ENCODE measurements around the gene FBRSL1. TPM values are rescaled to one million over a fixed set of nuclear protein-coding genes. Genes with fewer than 3 reads are reported as not detected.

FBRSL1 gene
- total RNA-seq, 1 experiment from 2014 or later = 96.1 TPM

DNA sequence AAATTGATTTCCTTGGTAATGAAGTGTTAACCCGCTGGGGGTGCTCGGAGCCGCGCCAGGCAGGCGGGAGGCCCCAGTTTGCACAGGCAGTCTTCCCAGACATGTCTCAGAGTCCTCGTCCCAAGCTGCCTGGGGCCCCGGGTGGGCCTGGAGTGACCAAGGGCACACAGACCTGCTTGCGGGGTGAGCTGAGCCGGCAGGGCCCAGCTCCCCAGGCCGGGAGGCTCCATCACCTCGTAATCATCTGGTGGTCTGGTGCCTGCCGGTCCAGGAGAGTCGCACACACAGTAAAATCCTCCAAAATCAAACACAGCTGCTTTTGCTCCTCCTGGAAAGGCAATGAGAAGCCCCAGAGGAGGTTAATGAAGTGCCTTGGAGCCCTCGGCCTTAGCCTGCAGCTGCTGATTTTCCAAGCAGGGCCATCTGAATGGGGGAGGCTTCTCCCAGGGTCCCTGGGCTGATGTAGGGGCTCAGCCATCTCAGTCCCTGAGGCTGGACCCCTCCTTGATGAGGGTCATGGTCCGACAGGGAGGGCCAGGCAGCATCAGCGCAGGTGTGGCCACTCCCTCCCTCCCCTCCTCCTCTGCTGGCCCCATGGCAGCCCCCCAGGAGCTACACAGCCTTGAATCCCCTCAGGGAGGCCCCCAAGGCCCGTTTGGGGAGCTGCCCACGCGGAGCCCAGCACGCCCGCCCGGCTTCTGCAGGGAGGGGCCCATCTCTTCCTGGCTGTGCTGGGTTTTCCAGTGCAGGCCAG, 39.4 kb upstream of the FBRSL1 start:
- H3K4me1 Mint-ChIP-seq (ENCODE audit: low read depth, unreplicated experiment) = peaks cover 8% of the 10 kb centered on the region
- H3K4me3 ChIP-seq (ENCODE audit: low read depth, low read length) = no peak overlapping the region
- H3K4me1 ChIP-seq = no peaks in the 10 kb centered on the region
- intact Hi-C loops (cut with micrococcal nuclease; ENCODE audit: unreplicated experiment) = no loop called here
- H3K27ac Mint-ChIP-seq (ENCODE audit: unreplicated experiment) = no peak overlapping the region
- peaks cover 4% of the 10 kb centered on the region for H3K9me3 Mint-ChIP-seq (ENCODE audit: unreplicated experiment)
- TF ChIP-seq, protein P1, sequence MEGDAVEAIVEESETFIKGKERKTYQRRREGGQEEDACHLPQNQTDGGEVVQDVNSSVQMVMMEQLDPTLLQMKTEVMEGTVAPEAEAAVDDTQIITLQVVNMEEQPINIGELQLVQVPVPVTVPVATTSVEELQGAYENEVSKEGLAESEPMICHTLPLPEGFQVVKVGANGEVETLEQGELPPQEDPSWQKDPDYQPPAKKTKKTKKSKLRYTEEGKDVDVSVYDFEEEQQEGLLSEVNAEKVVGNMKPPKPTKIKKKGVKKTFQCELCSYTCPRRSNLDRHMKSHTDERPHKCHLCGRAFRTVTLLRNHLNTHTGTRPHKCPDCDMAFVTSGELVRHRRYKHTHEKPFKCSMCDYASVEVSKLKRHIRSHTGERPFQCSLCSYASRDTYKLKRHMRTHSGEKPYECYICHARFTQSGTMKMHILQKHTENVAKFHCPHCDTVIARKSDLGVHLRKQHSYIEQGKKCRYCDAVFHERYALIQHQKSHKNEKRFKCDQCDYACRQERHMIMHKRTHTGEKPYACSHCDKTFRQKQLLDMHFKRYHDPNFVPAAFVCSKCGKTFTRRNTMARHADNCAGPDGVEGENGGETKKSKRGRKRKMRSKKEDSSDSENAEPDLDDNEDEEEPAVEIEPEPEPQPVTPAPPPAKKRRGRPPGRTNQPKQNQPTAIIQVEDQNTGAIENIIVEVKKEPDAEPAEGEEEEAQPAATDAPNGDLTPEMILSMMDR (IDR thresholded peaks at IDR 0.05; ENCODE audit: insufficient read depth in 1 of 2, low read depth in 1 of 2, low read length in 1 of 2, severe bottlenecking in 1 of 2, unreplicated experiment in 1 of 2) = no peak
- no TSS peak for BruUV-seq (replicated peaks)
- DNase-seq = no peak
- no peaks in the 10 kb centered on the region for H3K27me3 ChIP-seq (replicated peaks; ENCODE audit: control insufficient read depth, insufficient read depth, low read length)
- ChIA-PET CTCF (no interaction called here), POLR2A (no interaction called here)
- no peaks in the 10 kb centered on the region for H3K9me3 ChIP-seq
- H3K27me3 Mint-ChIP-seq (ENCODE audit: insufficient read depth, unreplicated experiment) = no peaks in the 10 kb centered on the region
- H3K36me3 ChIP-seq (ENCODE audit: control insufficient read depth, insufficient read depth, low read length) = no peaks in the 10 kb centered on the region
- H3K36me3 Mint-ChIP-seq (ENCODE audit: insufficient read depth, unreplicated experiment) = peaks cover 12% of the 10 kb centered on the region
- H3K4me3 Mint-ChIP-seq (ENCODE audit: unreplicated experiment) = no peak overlapping the region

DNA sequence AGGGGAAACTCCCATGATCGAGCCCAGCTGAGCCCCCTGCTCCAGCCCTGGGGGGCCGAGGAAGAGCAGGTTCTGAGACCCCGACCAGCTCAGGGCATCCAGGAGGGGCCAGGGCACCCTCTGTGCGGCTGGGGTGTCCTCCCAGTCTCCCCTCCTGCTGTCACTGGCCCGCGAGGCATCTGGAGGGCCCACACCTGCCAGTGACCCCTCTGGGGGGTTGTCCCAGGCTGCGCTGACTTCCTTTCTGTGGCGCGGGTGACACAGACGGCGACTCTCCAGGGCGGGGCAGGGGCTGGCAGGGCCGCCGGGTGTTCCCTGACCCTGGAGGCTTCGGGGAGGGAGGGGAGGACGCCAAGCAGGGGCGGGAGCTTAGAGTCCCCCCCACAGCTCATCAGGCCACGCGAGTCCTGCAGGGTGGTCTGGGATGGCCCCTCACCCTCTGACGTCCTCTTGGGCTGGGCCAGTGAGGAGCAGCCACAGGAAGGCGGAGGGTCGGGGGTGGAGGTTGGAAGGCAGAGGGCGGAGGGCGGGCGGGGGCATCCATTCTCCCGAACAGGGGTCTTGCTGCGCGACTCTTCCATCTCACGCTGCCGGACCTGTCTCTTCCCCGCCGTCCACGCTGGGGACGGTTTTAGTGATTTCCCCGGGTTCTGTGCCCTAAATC, 38.6 kb upstream of the FBRSL1 start:
- Mint-ChIP-seq H3K27me3 (ENCODE audit: insufficient read depth, unreplicated experiment) (no peaks in the 10 kb centered on the region), H3K27ac (ENCODE audit: unreplicated experiment) (no peak overlapping the region), H3K4me1 (ENCODE audit: low read depth, unreplicated experiment) (peaks cover 1% of the 10 kb centered on the region), H3K36me3 (ENCODE audit: insufficient read depth, unreplicated experiment) (peaks cover 8% of the 10 kb centered on the region), H3K4me3 (ENCODE audit: unreplicated experiment) (no peak overlapping the region), H3K9me3 (ENCODE audit: unreplicated experiment) (peaks cover 8% of the 10 kb centered on the region)
- intact Hi-C loops (cut with micrococcal nuclease; ENCODE audit: unreplicated experiment) = no loop called here
- no peaks in the 10 kb centered on the region for H3K36me3 ChIP-seq (ENCODE audit: control insufficient read depth, insufficient read depth, low read length)
- H3K4me3 ChIP-seq (ENCODE audit: low read depth, low read length) = no peak overlapping the region
- POLR2A ChIA-PET = no interaction called here
- no peaks in the 10 kb centered on the region for H3K4me1 ChIP-seq
- CTCF ChIA-PET = no interaction called here
- BruUV-seq (replicated peaks) = no TSS peak
- no peak for DNase-seq
- TF ChIP-seq, protein P1 (IDR thresholded peaks at IDR 0.05; ENCODE audit: insufficient read depth in 1 of 2, low read depth in 1 of 2, low read length in 1 of 2, severe bottlenecking in 1 of 2, unreplicated experiment in 1 of 2) = no peak
- H3K27me3 ChIP-seq (replicated peaks; ENCODE audit: control insufficient read depth, insufficient read depth, low read length) = no peaks in the 10 kb centered on the region
- H3K9me3 ChIP-seq = no peaks in the 10 kb centered on the region

DNA sequence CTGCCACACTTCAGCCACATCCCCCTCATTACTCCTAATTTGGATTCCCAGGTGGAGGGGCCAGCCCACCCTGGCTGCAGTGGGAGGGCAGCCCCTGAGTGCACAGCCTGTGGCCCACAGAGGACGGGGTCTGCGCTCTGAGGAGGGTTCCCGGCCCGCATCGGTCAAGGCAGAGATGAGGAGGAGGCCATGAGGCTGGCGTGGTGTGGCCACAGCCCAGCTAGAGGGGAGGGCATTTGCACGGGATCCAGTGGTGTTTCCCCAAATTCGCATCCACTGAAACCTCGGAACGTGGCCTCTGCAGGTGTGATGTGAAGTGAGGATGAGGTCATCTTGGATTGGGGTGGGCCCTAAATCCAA, 38.1 kb upstream of the FBRSL1 start:
- Mint-ChIP-seq H3K4me1 (ENCODE audit: low read depth, unreplicated experiment) (no peaks in the 10 kb centered on the region), H3K27me3 (ENCODE audit: insufficient read depth, unreplicated experiment) (no peaks in the 10 kb centered on the region), H3K36me3 (ENCODE audit: insufficient read depth, unreplicated experiment) (peaks cover 4% of the 10 kb centered on the region), H3K4me3 (ENCODE audit: unreplicated experiment) (no peak overlapping the region), H3K27ac (ENCODE audit: unreplicated experiment) (no peak overlapping the region), H3K9me3 (ENCODE audit: unreplicated experiment) (peaks cover 8% of the 10 kb centered on the region)
- Histone ChIP-seq H3K4me1 (no peaks in the 10 kb centered on the region), H3K36me3 (ENCODE audit: control insufficient read depth, insufficient read depth, low read length) (no peaks in the 10 kb centered on the region), H3K27me3 (replicated peaks; ENCODE audit: control insufficient read depth, insufficient read depth, low read length) (no peaks in the 10 kb centered on the region), H3K4me3 (ENCODE audit: low read depth, low read length) (no peak overlapping the region), H3K9me3 (no peaks in the 10 kb centered on the region)
- ChIA-PET CTCF (no interaction called here), POLR2A (no interaction called here)
- BruUV-seq (replicated peaks) = no TSS peak
- TF ChIP-seq, protein P1 (IDR thresholded peaks at IDR 0.05; ENCODE audit: insufficient read depth in 1 of 2, low read depth in 1 of 2, low read length in 1 of 2, severe bottlenecking in 1 of 2, unreplicated experiment in 1 of 2) = no peak
- intact Hi-C loops (cut with micrococcal nuclease; ENCODE audit: unreplicated experiment) = no loop called here
- no peak for DNase-seq

Data from Caco-2 (cell line).